ENCODE measurements around the gene POC1B. TPM values are rescaled to one million over a fixed set of nuclear protein-coding genes. Genes with fewer than 3 reads are reported as not detected.

Gene POC1B
- total and polyA plus RNA-seq, 2 experiments from 2014 or later = 8.3 to 15.0 TPM

DNA sequence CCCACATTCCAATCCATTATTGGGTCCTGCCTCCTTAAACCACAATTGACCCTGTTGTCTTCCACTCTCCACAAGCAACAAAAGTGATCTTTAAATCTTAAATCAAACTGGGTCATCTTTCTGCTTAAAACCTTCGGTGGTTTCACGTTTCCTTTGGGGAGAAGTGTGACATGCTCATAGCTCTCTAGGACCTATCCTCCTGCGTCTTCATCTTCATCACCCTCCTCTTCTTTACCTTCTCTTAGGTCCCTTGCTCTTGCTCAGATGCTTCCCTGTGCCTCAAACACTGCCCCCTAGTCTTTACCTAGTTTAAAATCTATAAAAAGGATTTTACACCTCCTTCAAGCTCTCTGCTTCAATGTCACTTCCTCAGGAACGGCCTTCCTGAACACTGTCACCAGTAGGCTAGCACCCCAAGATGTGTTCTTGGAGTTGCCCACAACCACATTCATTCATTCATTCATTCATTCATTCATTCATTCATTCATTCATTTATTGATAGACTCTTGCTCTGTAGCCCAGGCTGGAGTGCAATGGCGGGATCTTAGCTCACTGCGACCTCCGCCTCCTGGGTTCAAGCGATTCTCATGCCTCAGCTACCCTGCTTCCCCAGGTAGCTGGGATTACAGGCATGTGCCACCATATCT lies 48.1 kb downstream of the POC1B start:
- no peaks in the 10 kb centered on the region for H3K36me3 ChIP-seq (ENCODE audit: low read depth)
- 0 out of 2 replicates have a peak overlapping the region, but pooled peaks have one; percentile 9 for H2AFZ ChIP-seq
- no peak for DNase-seq
- H3K79me2 ChIP-seq (ENCODE audit: insufficient read depth) = no peaks in the 10 kb centered on the region
- WGBS, 2 experiments (ENCODE audit: low coverage in 1 of 2, low lambda C conversion rate in 2 of 2, missing lambda C conversion rate in 2 of 2) = 85 to 86% methylated on average over 8 of the region's 8 CpGs
- no peaks in the 10 kb centered on the region for H3K9me3 ChIP-seq (ENCODE audit: low read depth)
- no peaks in the 10 kb centered on the region for H3K9me2 ChIP-seq (ENCODE audit: insufficient read depth)
- peaks cover 23% of the 10 kb centered on the region for H3K4me1 ChIP-seq (ENCODE audit: insufficient read depth)
- no peaks in the 10 kb centered on the region for H4K20me1 ChIP-seq (ENCODE audit: insufficient read depth)
- H3F3A ChIP-seq (ENCODE audit: insufficient read depth) = peaks cover 11% of the 10 kb centered on the region
- no peaks in the 10 kb centered on the region for H3K27me3 ChIP-seq (replicated peaks; ENCODE audit: insufficient read depth)
- in situ Hi-C loops (cut with MboI) = no loop called here
- TF ChIP-seq EZH2phosphoT487 (IDR thresholded peaks at IDR 0.05; ENCODE audit: insufficient read depth, low read depth) (no peak), EZH2 (IDR thresholded peaks at IDR 0.05; ENCODE audit: insufficient read depth, poor library complexity, severe bottlenecking) (no peak)
- H3K4me3 ChIP-seq = no peak overlapping the region
- H3K27ac ChIP-seq = no peak overlapping the region
- no peak overlapping the region for H3K9ac ChIP-seq
- no peak overlapping the region for H3K4me2 ChIP-seq (ENCODE audit: unreplicated experiment)

DNA sequence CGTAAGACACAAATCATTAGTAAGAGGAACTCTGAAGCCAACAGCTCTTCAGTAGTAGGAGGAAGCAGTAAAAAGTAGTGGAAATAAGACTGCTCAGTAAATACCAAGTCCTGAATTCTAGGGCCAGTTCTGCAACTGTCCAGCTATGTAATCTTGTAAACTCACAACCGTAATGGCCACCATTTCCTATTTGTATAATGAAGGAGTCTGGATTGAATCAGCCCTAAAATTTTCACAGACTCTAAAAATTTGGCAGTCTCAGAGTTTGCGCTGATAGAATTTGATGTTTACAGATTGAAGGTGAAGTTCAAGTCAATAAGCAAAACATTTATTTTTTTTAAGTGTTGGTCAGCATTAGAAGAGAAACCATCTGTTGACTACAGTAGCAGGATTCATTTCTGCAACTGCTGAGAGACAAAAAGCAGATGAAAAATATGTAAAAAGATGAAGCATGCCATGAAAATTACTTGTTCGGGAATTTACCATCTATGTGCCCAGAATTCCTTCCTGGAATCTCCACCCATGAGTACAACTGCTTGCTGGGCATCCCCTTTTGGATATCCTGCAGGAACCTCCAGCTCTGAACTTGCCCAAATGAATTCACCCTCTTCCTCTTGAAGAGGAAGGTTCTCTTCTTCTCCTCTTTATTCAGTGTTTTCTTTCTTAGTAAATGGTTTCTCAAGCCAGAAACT lies 48.8 kb downstream of the POC1B start:
- WGBS, 2 experiments (ENCODE audit: low coverage in 1 of 2, low lambda C conversion rate in 2 of 2, missing lambda C conversion rate in 2 of 2) = 76 to 78% methylated on average over 4 of the region's 4 CpGs
- in situ Hi-C loops (cut with MboI) = no loop called here
- no peaks in the 10 kb centered on the region for H4K20me1 ChIP-seq (ENCODE audit: insufficient read depth)
- H3K27me3 ChIP-seq (replicated peaks; ENCODE audit: insufficient read depth) = no peaks in the 10 kb centered on the region
- H3F3A ChIP-seq (ENCODE audit: insufficient read depth) = peaks cover 18% of the 10 kb centered on the region
- DNase-seq = no peak
- no peaks in the 10 kb centered on the region for H3K9me3 ChIP-seq (ENCODE audit: low read depth)
- no peaks in the 10 kb centered on the region for H3K36me3 ChIP-seq (ENCODE audit: low read depth)
- H3K9ac ChIP-seq = no peak overlapping the region
- no peaks in the 10 kb centered on the region for H3K9me2 ChIP-seq (ENCODE audit: insufficient read depth)
- TF ChIP-seq EZH2 (IDR thresholded peaks at IDR 0.05; ENCODE audit: insufficient read depth, poor library complexity, severe bottlenecking) (no peak), EZH2phosphoT487 (IDR thresholded peaks at IDR 0.05; ENCODE audit: insufficient read depth, low read depth) (no peak)
- H3K4me3 ChIP-seq = no peak overlapping the region
- peaks cover 30% of the 10 kb centered on the region for H3K4me1 ChIP-seq (ENCODE audit: insufficient read depth)
- H3K4me2 ChIP-seq (ENCODE audit: unreplicated experiment) = no peak overlapping the region
- no peaks in the 10 kb centered on the region for H3K79me2 ChIP-seq (ENCODE audit: insufficient read depth)
- H2AFZ ChIP-seq = 0 out of 2 replicates have a peak overlapping the region, but pooled peaks have one; percentile 9
- no peak overlapping the region for H3K27ac ChIP-seq

DNA sequence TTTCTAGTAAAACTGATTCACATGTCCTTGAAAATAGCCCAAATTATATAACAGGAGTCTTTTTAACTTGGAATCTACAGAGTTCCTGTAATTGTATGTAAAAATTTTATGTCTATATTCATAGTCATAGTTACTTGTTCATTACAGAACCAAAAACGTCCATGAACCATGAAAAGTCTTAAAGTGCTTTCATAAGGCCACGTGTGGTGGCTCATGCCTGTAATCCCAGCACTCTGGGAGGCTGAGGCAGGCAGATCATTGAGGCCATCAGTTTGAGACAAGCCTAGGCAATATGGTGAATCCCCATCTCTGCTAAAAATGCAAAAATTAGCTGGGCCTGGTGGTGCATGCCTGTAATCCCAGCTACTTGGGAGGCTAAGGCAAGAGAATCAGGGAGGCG lies 49.6 kb downstream of the POC1B start:
- Histone ChIP-seq H3K9me2 (ENCODE audit: insufficient read depth) (no peaks in the 10 kb centered on the region), H3K36me3 (ENCODE audit: low read depth) (no peaks in the 10 kb centered on the region), H3K4me2 (ENCODE audit: unreplicated experiment) (no peak overlapping the region), H3K79me2 (ENCODE audit: insufficient read depth) (no peaks in the 10 kb centered on the region), H3K4me3 (no peak overlapping the region), H3K4me1 (ENCODE audit: insufficient read depth) (peaks cover 35% of the 10 kb centered on the region), H3F3A (ENCODE audit: insufficient read depth) (peaks cover 20% of the 10 kb centered on the region), H3K9ac (no peak overlapping the region), H4K20me1 (ENCODE audit: insufficient read depth) (no peaks in the 10 kb centered on the region), H2AFZ (no peak overlapping the region), H3K27me3 (replicated peaks; ENCODE audit: insufficient read depth) (no peaks in the 10 kb centered on the region), H3K9me3 (ENCODE audit: low read depth) (no peaks in the 10 kb centered on the region), H3K27ac (no peak overlapping the region)
- 95 to 96% methylated on average over 3 of the region's 3 CpGs for WGBS, 2 experiments (ENCODE audit: low coverage in 1 of 2, low lambda C conversion rate in 2 of 2, missing lambda C conversion rate in 2 of 2)
- TF ChIP-seq EZH2 (IDR thresholded peaks at IDR 0.05; ENCODE audit: insufficient read depth, poor library complexity, severe bottlenecking) (no peak), EZH2phosphoT487 (IDR thresholded peaks at IDR 0.05; ENCODE audit: insufficient read depth, low read depth) (no peak)
- no peak for DNase-seq
- in situ Hi-C loops (cut with MboI) = no loop called here

DNA sequence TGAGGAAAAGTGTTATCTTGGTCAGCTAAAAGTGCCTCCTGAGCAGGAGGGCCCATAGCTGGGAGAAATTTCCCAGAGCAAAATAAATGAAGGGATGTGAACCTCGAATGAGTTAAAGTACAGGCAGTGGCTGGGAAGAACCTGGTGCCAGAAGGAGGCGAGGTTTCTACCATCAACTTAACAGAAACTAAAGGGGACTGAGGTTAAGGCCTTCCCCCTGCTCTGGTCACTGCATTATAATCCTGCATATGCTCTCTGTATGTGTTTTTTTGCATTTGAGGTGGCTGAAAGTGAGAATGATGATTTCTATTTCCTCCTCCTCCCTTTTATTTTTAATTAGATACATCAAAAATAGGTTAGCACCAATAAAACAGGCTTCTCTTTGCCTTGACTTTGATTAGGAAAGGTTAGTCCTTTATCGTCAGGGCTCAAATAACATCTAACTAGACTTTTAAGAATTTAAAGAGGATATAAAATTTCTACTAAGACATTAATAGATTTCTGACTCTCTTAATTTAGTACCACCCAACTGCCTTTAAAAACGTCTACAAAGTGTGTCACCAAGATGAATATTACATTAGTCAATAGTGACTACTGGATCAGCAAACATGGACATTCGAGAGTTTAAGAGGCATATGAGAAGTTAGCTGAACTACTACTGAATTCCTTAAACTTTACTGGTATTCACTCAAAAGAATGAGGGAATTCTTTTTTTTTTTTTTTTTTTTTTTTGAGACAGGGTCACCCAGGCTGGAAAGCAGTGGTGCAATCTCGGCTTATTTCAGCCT lies 50.5 kb downstream of the POC1B start:
- in situ Hi-C loops (cut with MboI) = no loop called here
- Histone ChIP-seq H3K4me1 (ENCODE audit: insufficient read depth) (peaks cover 40% of the 10 kb centered on the region), H3K79me2 (ENCODE audit: insufficient read depth) (no peaks in the 10 kb centered on the region), H3K9me3 (ENCODE audit: low read depth) (no peaks in the 10 kb centered on the region), H3K9me2 (ENCODE audit: insufficient read depth) (no peaks in the 10 kb centered on the region), H3K27me3 (replicated peaks; ENCODE audit: insufficient read depth) (no peaks in the 10 kb centered on the region), H3K4me3 (no peak overlapping the region), H2AFZ (no peak overlapping the region), H3K27ac (peak overlapping the region; percentile 35), H3K36me3 (ENCODE audit: low read depth) (no peaks in the 10 kb centered on the region), H3K9ac (no peak overlapping the region), H4K20me1 (ENCODE audit: insufficient read depth) (no peaks in the 10 kb centered on the region), H3F3A (ENCODE audit: insufficient read depth) (peaks cover 20% of the 10 kb centered on the region), H3K4me2 (ENCODE audit: unreplicated experiment) (no peak overlapping the region)
- no peak for TF ChIP-seq EZH2 (IDR thresholded peaks at IDR 0.05; ENCODE audit: insufficient read depth, poor library complexity, severe bottlenecking)
- TF ChIP-seq EZH2phosphoT487 (IDR thresholded peaks at IDR 0.05; ENCODE audit: insufficient read depth, low read depth) = no peak
- WGBS, 2 experiments (ENCODE audit: low coverage in 1 of 2, low lambda C conversion rate in 2 of 2, missing lambda C conversion rate in 2 of 2) = 50 to 53% methylated on average over 6 of the region's 6 CpGs
- peak; percentile 65 for DNase-seq

Measured in GM23248 (cell line).